Esophagus squamous epithelium (tissue), 5 donors: ENCODE results near the gene OLFML2A. TPM values are rescaled to one million over a fixed set of nuclear protein-coding genes. Genes with fewer than 3 reads are reported as not detected.

Experiments used
- DNase-seq: peaks from one replicate; lab custom pipeline; 2025; lab: John Stamatoyannopoulos, UW
- H3K27ac ChIP-seq, 4 donors: fragments of 200-600 bp; sonication (generic); one replicate each; pipeline ENCODE4 v1.5.1; 2016 to 2019; ENCODE audit warnings: mild to moderate bottlenecking in 1 of 4
- H3K27me3 ChIP-seq, 4 donors: fragments of 200-600 bp; sonication (generic); 1 replicate in 3 of 4; 2 replicates in 1 of 4; pipeline versions ENCODE4 v1.5.1 to v1.6.0; 2017 to 2021; ENCODE audit warnings: antibody characterized with exemption in 1 of 4
- H3K36me3 ChIP-seq, 3 donors: fragments of 200-600 bp; sonication (generic); one replicate each; pipeline ENCODE4 v1.5.1; 2016 to 2019
- H3K4me1 ChIP-seq, 3 donors: fragments of 200-600 bp; sonication (generic); one replicate each; pipeline ENCODE4 v1.5.1; 2017 to 2019
- H3K4me3 ChIP-seq, 4 donors: fragments of 200-600 bp; sonication (generic); 1 replicate in 3 of 4; 2 replicates in 1 of 4; pipeline ENCODE4 v1.5.1; 2016 to 2019; ENCODE audit warnings: mild to moderate bottlenecking in 2 of 4, moderate library complexity in 1 of 4
- H3K9me3 ChIP-seq, 3 donors: fragments of 200-600 bp; sonication (generic); one replicate each; pipeline ENCODE4 v1.5.1; 2016 to 2019
- CTCF ChIP-seq, 6 experiments: fragments of 450-650 bp in 4 of 6; fragments of 200-600 bp in 2 of 6; sonication (generic) in 2 of 6; IDR thresholded peaks; one replicate each; pipeline ENCODE4 v1.5.1; 2016 to 2019; ENCODE audit warnings: antibody characterized with exemption in 6 of 6, mild to moderate bottlenecking in 4 of 6, moderate library complexity in 4 of 6
- POLR2A ChIP-seq, 4 donors: fragments of 450-650 bp; IDR thresholded peaks; one replicate each; pipeline ENCODE4 v1.6.1; 2017; ENCODE audit warnings: antibody characterized with exemption in 4 of 4, mild to moderate bottlenecking in 4 of 4, moderate library complexity in 3 of 4
- WGBS, 2 donors: methylation state at CpG; one replicate each; pipeline ENCODE4 v1.1.5; 2018; 5-methylcytosine and 5-hydroxymethylcytosine counted together
- intact Hi-C: fragments of 100-400 bp; cut with DNase I; formaldehyde crosslinking; loops from one replicate; pipeline ENCODE4 v1.15.0; 2022
- total RNA-seq, 4 donors: library from RNA; depleted of rRNA; stranded (reverse); fragments of >200 nt; gene quantifications; one replicate each; pipeline ENCODE4 v1.1.0, GENCODE V29; 2016
- donor health status: DM: yes; HTN: yes; CAD: no.

Gene OLFML2A
- total RNA-seq, 4 donors from 2014 or later, result 9.0 to 21.7 (median 13.6) TPM

DNA sequence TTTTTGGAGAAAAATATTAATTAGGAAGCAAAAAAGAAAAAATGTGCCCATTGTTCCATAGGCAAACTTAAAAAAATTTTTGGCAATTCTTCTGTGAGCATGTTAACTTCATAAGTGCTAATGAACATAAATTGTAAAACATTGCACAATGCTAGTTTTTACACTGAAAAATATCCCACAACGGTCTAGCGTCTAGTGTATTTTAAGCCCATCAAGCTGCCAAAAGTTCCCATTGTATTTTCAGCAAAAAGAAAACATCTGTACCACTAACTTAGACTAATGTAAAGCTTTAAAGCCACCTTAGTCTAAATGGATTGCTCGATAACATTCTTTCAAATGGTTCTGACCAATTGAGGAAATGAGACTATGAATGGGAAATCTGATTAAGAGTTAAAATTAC, 8.6 kb upstream of the OLFML2A start:
- Histone ChIP-seq H3K27ac (no peak overlapping the region), H3K9me3 (no peaks in the 10 kb centered on the region), H3K27me3 (peaks cover 0 to 78% (median 2%) of the 10 kb centered on the region in 4 donors), H3K36me3 (no peaks in the 10 kb centered on the region), H3K4me3 (no peak overlapping the region), H3K4me1 (peaks cover 12 to 36% (median 13%) of the 10 kb centered on the region in 3 donors)
- no peak for DNase-seq
- WGBS, 2 donors, result 61 to 77% methylated on average over 3 of the region's 3 CpGs
- TF ChIP-seq POLR2A (IDR thresholded peaks at IDR 0.05) (no peak), CTCF (IDR thresholded peaks at IDR 0.05) (no peak)
- intact Hi-C loops, result no loop called here

GRCh38 chr9:124768750-124769548, 8.0 kb upstream of the OLFML2A start:
- H3K9me3 ChIP-seq, result no peaks in the 10 kb centered on the region
- TF ChIP-seq POLR2A (IDR thresholded peaks at IDR 0.05) (no peak), CTCF (IDR thresholded peaks at IDR 0.05) (no peak)
- peak overlapping the region in 1 of 4 donors; percentile 91 for H3K27ac ChIP-seq

GRCh38 chr9:124769549-124770358, 7.2 kb upstream of the OLFML2A start:
- Histone ChIP-seq H3K27me3 (peaks cover 0 to 64% (median 2%) of the 10 kb centered on the region in 4 donors), H3K4me1 (peaks cover 15 to 41% (median 17%) of the 10 kb centered on the region in 3 donors), H3K27ac (peak overlapping the region in 3 of 4 donors; percentile 83 to 91 (median 86)), H3K9me3 (no peaks in the 10 kb centered on the region), H3K36me3 (no peaks in the 10 kb centered on the region), H3K4me3 (peak overlapping the region; percentile 81 to 99 (median 86))
- DNase-seq, result no peak
- intact Hi-C loops, result no loop called here
- 1 to 7% methylated on average over 42 to 53 of the region's 56 CpGs for WGBS, 2 donors
- TF ChIP-seq CTCF (IDR thresholded peaks at IDR 0.05), result no peak
- no peak for TF ChIP-seq POLR2A (IDR thresholded peaks at IDR 0.05)

More at GRCh38 chr9:124768750-124769548, 8.0 kb upstream of the OLFML2A start:
- 21 to 28% methylated on average over 11 of the region's 11 CpGs for WGBS, 2 donors
- DNase-seq, result no peak
- Histone ChIP-seq H3K4me1 (peaks cover 12 to 36% (median 13%) of the 10 kb centered on the region in 3 donors), H3K27me3 (peaks cover 0 to 72% (median 2%) of the 10 kb centered on the region in 4 donors), H3K4me3 (peak overlapping the region; percentile 81 to 99 (median 86)), H3K36me3 (no peaks in the 10 kb centered on the region)
- intact Hi-C loops, result no loop called here

DNA sequence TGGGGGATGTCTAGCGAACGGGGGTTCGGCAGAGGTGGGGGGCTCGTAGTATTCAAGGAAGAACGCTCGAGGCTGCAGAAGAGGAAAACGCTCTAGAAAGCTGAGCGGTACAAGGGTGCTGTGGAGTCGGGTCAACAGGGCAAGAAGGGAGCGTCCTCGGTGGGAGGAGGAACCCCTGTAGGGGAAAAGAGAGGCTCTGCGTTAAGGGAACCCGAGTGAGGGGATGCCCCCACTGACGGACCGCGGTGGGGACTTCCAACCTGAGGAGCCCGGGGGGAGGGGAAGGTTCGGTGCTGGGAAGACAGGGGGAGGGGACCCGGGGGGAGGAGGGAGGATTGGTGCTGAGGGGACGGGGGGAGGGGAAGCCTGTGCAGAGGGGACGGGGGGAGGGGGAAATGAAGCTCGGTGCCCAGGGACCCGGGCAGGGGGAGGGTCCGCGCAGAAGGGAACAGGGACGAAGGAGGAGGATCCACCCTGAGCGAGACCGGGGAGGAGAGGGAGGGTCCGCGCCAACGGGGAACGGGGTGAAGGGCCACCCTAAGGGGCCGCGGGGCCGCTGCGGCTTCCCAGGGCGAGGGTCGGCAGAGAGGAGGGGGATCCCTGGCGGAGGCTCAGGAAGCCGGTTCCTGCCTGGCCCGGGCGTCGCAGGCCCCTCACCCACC, 6.4 kb upstream of the OLFML2A start:
- Histone ChIP-seq H3K9me3 (no peaks in the 10 kb centered on the region), H3K27ac (peak overlapping the region; percentile 59 to 91 (median 84)), H3K4me3 (peak overlapping the region; percentile 81 to 99 (median 86)), H3K4me1 (peaks cover 15 to 44% (median 18%) of the 10 kb centered on the region in 3 donors), H3K36me3 (no peaks in the 10 kb centered on the region), H3K27me3 (peaks cover 0 to 57% (median 2%) of the 10 kb centered on the region in 4 donors)
- no peak for TF ChIP-seq POLR2A (IDR thresholded peaks at IDR 0.05)
- no peak for TF ChIP-seq CTCF (IDR thresholded peaks at IDR 0.05)
- 1% methylated on average over 21 to 34 of the region's 43 CpGs for WGBS, 2 donors
- no peak for DNase-seq
- intact Hi-C loops, result no loop called here
